Occipital lobe (tissue), 2 donors: ENCODE data around the gene GAN. TPM values are rescaled to one million over a fixed set of nuclear protein-coding genes. Genes with fewer than 3 reads are reported as not detected.
"Not testable (repeated sequence)": the region's sequence is repeated elsewhere in the genome, so short reads cannot be mapped to it uniquely, and the experiment has no call there.

Source experiments
- DNase-seq: peaks from one replicate; lab custom pipeline; 2025; lab: John Stamatoyannopoulos, UW
- total RNA-seq: library from RNA; depleted of rRNA; stranded (reverse); fragments of >200 nt; gene quantifications from one replicate; pipeline ENCODE4 v1.2.3, GENCODE V29; 2014

Gene GAN
- total RNA-seq, 1 donor from 2014 or later: 33.7 TPM

DNA sequence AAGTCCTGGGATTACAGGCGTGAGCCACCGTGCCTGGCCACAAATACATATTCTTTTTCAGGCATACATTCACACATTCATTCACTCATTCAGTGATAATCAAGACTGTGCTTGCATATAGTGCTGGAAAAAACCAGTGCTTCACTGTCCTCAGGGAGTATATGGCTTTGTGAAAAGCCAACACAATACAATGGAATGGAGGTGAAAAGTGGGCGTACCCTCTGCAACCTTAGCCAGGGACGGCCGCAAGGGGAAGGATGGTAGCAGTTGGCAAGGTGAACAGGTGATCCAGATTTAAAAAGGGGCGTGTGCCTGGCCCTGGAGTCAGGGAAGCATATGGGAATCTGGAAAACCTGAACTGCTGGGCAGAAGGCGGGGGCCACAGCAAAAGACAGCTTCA lies 18.1 kb upstream of the GAN start:
- no peak for DNase-seq

- no peak for DNase-seq
Measured at GRCh38 chr16:81307770-81308169, 7.0 kb upstream of the GAN start.

DNA sequence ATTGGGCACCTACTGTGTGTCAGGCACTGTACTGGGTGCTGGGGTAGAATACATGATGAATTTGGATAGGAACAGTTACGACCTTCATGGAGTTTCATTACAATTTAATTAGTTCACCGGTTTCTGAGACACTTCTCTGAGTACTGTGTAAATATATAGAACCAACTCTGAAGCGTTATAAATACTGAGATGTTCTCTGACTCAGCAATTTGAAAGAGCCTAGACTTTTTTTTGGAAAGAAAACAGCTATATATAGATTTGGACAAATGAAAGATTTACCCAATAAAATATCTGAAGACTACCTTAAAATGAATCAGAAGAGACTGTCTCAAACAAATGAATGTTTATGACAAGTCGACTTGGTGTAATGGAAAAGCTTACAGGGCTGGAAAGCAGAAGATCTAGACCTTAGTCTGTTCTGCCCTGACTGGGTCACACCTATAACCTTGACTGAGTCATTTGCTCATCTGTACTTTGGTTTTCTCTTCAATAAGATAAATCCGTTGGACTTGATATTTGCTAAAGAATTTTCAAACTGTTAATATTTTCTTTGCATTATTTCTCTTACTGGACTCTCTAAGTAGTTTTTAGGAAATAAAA lies 4.6 kb upstream of the GAN start:
- no peak for DNase-seq

- no peak for DNase-seq
Measured at GRCh38 chr16:81311762-81312161, 3.0 kb upstream of the GAN start.

DNA sequence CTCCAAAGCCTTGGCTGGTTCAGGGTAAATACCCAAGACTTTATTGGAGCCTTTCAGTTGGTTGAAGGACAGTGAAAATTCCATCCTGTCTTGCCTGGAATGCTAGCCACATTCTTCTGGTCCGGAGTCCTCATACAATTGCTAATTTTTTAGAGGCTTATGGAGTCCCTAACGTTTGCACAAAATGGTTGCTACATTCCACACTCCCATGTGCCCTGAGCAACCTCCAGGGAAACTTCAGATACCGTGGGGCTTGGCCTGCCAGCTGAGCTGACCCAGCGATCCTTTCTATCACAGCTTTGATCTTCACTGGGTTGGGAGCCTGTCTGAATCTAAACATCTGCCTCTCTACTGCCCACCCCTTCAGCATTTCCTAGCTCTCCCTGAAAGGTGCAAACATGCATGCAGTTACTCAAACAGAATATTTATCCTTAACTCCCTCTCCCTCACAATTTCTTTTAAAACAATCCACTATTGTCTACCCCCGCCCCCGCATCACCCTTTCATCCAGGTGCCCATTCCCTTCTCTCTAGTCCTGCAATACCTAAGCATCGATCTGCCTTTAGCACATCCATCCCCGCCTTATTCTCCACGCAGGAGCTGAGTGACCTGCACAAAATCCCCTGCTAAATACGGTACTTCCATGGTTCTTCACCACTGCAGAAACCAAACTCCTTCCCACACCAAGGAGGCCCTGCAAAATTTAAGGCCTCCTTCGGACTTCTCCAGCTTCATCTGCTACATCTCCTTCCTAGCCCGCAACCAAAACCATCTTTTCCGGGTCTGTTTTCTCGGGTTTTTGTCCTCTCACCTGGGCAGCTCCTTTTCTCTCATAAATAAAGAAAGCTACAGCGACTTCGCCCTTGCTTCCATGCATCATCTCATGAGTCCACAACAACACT lies 810 bp upstream of the GAN start:
- DNase-seq: no peak

DNA sequence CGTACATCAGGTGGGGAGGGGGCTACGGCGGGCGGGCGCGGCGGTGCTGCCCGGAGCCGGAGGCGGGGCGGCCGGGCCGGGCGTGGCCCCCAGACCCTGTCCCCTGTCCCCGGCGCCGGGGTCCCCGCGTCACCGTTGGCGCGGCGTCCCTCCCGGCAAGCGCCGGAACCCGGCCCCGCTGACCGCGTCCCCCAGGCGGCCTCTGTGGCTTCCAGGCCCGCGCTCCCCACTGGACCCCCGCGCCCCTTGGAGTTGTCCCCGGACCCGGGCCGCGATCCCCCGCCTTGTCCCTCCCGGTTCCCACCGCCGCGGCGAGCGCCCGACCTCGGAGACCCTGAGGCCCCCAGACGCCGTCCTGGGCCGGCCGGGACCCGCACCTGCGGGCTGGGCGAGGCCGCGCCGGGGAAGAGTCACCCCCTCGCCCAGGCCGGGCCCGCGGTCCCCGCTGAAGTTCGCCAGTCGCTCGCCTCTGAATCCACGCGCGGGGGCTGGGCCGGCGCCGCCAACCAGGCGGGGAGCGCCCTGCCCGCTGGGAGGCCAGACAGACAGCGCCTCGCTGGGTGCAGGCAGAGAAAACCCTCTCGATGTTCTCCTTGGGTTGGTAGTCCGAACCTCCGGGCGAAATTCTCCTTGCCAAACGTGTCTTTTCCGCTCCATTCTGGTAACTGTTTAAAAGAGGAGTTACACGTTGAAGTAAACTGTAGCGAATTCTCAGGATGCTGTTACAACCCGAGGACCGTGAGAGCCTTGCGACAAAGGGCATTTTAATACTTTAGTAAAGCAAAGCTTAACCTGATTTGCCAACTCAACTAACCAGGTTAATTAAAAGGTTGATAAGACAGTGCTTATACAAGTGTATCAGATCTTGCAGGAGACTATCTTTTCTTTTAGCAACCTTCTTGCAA lies 761 bp downstream of the GAN start:
- DNase-seq: peak; percentile 32

DNA sequence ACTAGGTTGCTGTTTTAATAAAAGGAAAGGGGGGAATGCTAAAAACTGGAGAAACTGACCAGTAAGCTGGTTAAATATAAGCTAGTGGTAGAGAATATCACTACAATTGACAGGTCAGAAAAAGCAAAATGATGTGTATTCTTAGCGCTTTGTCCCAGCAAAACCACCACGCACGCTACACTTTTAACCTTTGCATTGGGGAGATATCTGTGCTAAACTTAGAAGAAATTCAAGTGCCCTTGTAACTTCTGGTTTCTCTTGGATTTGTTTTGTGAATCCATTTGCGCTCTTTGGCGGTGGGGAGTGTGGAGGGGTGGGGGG lies 1.4 kb downstream of the GAN start:
- DNase-seq: no peak

DNA sequence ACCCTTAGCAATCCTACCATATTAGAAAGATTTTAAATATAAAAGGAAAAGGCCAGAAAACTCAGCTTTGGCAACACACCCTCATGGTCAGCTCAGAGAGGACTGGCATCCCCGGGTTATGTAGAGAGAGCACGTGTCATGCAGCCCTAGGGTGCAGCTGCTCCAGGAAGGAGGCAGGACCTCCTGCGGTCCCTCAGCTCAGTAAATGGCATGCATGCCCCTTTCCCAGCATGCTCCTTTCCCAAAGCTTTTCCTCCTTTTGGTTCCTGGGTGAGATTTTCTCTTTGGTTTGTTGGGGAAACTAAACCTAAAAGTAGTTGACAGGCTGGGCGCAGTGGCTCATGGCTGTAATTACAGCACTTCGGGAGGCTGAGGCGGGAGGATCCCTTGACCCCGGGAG lies 3.9 kb downstream of the GAN start:
- no peak for DNase-seq

DNA sequence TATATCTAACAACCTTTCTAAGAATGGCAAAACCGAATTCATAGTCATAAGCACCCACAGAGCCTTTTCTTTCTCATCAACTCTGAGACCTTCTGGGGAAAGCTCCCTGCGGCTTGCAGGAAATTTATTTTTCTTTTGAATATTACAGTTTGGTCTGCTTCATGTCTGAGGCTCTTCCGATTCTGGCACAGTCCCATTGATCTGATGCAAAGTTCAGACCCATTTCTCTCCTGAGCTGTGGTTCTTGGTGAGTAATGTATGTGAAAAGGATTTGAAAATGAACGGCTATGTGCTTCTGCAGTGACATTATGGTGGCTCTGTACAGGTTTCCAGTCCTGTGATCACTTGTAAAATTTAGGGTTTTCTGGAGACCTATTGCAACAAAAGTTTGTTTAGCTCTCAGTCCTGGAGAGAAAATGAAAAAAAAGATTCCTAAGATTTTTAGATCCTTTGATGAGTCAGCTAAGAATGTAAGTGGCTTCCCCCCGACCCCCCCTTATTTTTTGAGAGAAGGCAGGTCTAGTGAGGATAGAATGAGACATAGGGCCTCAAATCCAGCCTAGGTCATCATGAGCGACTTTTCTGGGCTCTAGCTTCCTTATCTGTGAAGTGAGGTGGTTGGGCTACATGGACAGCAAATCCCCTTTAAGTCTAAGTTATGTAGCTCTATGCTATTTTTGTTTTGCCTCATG lies 4.6 kb downstream of the GAN start:
- no peak for DNase-seq

- DNase-seq: no peak
Measured at GRCh38 chr16:81321039-81321438, 6.3 kb downstream of the GAN start.

GRCh38 chr16:81321536-81321935 lies 6.8 kb downstream of the GAN start:
- no peak for DNase-seq

- DNase-seq: no peak
Measured at GRCh38 chr16:81324808-81325207, 10.0 kb downstream of the GAN start.

DNA sequence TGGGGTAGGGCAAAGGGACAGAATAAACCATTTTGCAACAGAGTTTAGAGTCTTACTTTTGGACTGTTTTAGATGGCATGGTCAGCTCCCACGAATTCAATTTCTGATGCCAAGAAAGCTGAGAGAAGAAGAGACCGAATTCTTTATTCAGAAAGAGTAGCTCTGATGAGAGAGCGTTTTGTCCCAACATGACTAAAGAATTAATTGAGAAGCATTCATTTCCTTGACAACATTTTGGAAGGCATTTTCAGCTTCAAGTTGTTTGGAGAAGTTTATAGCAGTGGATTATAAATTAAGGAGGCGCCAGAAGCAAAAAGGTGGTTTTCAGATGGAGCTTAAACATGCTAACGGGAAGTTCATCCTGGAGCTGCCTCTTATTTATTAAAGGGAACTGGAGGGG lies 12.2 kb downstream of the GAN start:
- DNase-seq: no peak

GRCh38 chr16:81327447-81328196 lies 12.9 kb downstream of the GAN start:
- DNase-seq: no peak

GRCh38 chr16:81329947-81330346 lies 15.2 kb downstream of the GAN start:
- no peak for DNase-seq

GRCh38 chr16:81333356-81333755 lies 18.6 kb downstream of the GAN start:
- no peak for DNase-seq

GRCh38 chr16:81335669-81336068 lies 20.9 kb downstream of the GAN start:
- no peak for DNase-seq

DNA sequence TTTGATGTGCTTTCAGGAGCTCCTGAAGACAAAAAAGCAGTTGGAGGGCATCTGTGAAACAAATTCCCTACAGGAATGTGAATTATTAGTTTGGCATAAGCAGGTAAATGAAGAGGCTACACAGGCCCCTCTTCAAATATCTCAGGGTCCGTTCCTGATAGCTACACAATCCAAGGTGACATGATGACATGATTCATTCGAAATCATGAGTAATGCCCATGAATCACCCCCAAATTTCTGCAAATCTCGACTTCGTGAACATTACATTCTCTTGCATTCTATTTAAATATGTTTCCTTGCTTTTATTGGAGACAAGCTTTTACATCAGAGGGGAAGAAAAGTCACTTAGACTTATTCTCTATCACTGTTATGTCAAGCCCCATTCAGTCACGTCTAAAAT lies 22.3 kb downstream of the GAN start:
- DNase-seq: no peak

DNA sequence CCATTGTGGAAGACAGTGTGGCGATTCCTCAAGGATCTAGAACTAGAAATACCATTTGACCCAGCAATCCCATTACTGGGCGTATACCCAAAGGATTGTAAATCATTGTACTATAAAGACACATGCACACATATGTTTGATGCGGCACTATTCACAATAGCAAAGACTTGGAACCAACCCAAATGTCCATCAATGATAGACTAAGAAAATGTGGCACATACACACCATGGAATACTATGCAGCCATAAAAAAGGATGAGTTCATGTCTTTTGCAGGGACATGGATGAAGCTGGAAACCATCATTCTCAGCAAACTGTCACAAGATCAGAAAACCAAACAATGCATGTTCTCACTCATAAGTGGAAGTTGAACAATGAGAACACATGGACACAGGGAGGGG lies 30.4 kb downstream of the GAN start:
- DNase-seq: not testable (repeated sequence)

- DNase-seq: no peak
Measured at GRCh38 chr16:81347425-81347824, 32.7 kb downstream of the GAN start.
